DLD1 (cell line): Measurements from ENCODE around the gene DIP2C.
"Not testable (repeated sequence)": the region's sequence is repeated elsewhere in the genome, so short reads cannot be mapped to it uniquely, and the experiment has no call there.

Experiments used
- in situ Hi-C: cut with HindIII; loops from 2 replicates; pipeline ENCODE4 v1.10.0; 2017; ENCODE audit warnings: low sequenced_read_pairs

Gene DIP2C

GRCh38 chr10:488933-489215, 200.6 kb downstream of the DIP2C start:
- in situ Hi-C loops: no loop called here

- in situ Hi-C loops: no loop called here
Observed at GRCh38 chr10:488081-488932, 201.2 kb downstream of the DIP2C start.

GRCh38 chr10:486666-487322, 202.7 kb downstream of the DIP2C start:
- in situ Hi-C loops: no loop called here

GRCh38 chr10:486206-486605, 203.3 kb downstream of the DIP2C start:
- in situ Hi-C loops: no loop called here

DNA sequence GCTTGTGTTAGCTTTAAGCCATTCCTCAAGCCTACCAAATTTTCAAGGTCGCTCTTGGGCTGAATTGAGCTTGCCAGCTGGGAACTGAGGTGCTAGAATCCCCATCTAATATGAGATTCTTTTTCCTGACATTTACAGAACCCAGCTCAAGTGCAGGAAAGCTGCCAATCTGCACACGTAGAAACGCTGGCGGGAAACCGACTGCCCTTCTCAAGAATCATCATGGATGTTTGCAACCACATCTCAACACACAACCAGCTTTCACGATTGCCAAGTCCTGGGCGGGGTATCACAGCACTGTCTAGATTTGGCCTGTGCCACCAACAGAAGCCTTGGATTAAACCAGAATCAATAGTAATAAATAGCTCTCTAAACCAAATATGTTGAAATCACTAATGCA, 203.7 kb downstream of the DIP2C start:
- in situ Hi-C loops: no loop called here

DNA sequence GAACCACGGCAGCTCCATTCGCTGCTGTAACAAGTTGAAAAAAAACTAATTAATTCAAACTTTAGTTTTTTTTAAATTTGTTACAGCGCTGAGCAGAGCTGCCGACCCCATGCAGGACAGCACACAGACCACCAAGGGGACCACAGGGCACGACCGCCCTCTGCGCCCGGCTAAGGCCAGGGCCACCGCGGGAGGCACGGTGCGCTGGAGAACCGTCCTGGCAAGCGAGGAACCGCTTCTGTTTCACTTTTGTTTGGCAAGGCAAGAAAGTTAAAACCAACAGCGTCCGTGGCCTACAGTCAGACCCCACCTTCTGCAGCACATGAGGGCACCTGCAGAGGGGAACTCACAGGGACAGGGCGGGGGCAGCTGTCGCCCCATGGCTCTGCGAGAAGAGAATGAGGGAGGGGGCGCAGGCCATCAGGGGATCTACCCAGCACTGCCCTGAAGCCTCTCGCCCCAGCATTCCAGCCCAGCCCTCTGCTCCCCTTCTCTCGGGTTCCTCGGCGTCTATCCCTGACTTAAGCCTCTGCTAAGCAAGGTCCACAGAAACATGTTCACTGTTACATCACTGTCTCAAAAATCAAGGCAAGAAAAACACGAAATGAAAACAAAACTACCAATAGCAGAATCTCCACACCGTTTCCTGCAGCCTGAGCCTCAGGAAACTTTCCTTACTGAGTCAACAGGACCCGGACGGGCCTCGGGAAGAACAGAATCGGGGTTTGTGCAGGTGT, 204.4 kb downstream of the DIP2C start:
- in situ Hi-C loops: no loop called here

- in situ Hi-C loops: no loop called here
Observed at GRCh38 chr10:484441-484924, 205.0 kb downstream of the DIP2C start.

GRCh38 chr10:483261-483660, 206.2 kb downstream of the DIP2C start:
- in situ Hi-C loops: no loop called here

- in situ Hi-C loops: no loop called here
Observed at GRCh38 chr10:482848-483247, 206.6 kb downstream of the DIP2C start.

DNA sequence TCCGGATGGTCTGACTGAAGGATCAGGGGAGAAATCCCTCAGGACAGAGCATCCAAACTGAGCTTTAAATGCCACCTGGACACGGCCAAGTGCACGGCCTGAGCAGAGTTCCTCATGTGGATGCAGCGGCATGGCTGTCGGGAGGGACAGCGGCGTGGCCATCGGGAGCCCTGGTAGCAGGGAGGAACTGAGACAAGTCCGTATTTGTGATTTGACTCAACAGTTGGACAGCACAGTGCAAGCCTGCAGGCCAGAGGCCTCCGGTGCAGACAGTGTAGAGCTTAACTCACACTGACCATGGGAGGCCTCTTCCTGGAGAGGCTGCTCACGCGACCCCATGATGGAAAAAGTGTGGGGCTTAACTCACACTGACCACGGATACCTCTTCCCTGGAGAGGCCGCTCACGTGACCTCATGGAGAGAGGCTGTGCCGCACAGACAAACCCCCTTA, 207.4 kb downstream of the DIP2C start:
- in situ Hi-C loops: no loop called here

- in situ Hi-C loops: no loop called here
Observed at GRCh38 chr10:481628-482027, 207.8 kb downstream of the DIP2C start.

DNA sequence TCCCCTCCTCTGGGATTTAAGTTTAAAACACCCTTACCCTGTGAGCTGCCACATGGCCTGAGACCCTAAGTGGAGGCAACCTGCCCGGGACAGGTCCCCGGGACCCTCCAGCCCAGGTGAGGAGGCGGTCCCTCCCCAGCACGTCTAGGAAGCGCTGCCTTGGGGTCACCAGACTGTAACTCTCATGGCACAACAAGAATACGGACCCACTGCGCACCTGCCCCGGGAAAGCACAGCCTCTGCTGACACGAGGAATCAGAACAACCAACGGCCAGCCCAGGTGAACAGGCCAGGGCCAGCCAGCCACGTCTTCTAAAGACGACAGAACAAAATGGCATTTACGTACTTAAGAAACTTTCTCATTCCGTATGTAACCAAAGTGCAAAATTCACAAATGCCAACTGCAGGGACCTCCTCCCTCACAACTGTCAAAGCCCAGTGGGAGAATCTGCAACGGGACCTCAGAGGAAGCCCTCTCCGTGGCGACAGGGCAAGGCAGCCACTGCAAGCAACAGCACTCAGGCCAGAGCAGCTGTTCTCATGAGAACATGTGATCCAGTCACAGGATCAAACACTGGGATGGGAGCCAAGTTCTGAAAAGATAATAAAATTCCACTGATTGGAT, 208.4 kb downstream of the DIP2C start:
- in situ Hi-C loops: no loop called here

- in situ Hi-C loops: no loop called here
Observed at GRCh38 chr10:480498-480927, 209.0 kb downstream of the DIP2C start.

DNA sequence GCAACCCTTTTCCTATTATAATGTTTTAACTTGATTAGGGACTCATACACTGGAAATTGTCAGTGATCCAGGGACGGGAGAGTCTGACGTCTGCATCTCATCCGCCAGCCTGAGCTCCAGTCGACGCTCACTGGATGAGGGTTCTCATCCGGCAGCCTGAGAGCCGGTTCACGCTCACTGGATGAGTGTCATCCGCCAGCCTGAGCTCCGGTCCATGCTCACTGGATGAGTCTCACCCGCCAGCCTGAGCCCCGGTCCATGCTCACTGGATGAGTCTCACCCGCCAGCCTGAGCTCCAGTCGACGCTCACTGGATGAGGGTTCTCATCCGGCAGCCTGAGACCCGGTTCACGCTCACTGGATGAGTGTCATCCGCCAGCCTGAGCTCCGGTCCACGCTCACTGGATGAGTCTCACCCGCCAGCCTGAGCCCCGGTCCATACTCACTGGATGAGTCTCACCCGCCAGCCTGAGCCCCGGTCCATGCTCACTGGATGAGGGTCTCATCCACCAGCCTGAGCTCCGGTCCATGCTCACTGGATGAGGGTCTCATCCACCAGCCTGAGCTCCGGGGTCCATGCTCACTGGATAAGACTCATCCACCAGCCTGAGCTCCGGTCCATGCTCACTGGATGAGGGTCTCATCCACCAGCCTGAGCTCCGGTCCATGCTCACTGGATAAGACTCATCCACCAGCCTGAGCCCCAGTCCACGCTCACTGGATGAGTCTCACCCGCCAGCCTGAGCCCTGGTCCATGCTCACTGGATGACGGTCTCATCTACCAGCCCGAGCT, 209.6 kb downstream of the DIP2C start:
- in situ Hi-C loops: not testable (repeated sequence)

DNA sequence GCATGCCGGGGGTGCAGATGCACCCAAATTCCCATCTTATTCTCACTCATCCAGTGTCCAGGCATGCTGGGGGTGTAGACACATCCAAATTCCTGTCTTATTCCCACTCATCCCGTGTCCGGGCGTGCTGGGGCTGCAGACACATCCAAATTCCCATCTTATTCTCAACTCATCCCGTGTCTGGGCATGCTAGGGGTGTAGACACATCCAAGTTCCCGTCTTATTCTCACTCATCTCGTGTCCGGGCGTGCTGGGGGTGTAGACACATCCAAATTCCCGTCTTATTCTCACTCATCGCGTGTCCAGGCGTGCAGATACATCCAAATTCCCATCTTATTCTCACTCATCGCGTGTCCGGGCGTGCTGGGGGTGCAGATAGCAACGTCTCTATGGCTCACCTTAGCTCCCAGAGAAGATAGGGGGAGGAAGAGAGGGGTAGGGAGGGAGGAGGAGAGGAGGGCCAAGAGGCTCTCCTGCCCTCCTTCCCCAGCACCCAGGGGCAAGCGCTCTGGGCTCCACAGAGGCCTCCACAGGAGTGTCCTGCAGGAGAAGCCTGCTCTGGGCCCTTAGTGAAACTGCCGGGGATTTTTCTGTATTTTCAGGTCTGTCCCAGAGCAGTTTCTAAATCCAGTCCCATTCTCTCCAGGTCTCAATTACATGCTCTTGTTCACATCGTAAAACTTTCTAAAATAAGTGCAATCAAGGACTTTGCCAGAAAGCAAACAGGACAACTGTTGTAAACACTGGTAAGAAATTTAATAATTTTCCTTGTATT, 210.8 kb downstream of the DIP2C start:
- in situ Hi-C loops: no loop called here

- in situ Hi-C loops: no loop called here
Observed at GRCh38 chr10:477620-478019, 211.8 kb downstream of the DIP2C start.

GRCh38 chr10:476455-476780, 213.1 kb downstream of the DIP2C start:
- in situ Hi-C loops: no loop called here

- in situ Hi-C loops: no loop called here
Observed at GRCh38 chr10:475709-476454, 213.6 kb downstream of the DIP2C start.

DNA sequence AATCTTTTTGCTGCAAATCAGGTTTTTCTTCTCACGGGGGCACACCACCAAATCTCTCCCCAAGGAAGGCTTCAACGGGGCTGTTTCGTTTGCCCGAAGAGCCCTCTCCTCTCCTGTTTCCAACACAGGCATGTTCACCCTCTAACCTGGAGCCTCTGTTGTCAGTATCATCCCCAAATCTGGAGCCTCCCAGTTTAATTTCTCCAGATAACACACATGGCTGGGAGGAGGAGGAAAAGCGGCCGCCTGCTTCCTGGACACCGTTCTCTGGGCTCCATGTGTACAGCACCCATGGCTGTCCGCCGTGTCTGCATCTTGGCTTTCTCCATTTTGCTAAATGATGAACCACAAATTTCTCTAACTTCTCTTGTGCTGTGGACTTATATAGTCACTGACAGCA, 214.5 kb downstream of the DIP2C start:
- in situ Hi-C loops: no loop called here
